BLaER1 treated with 17β-estradiol and CSF1 and Interleukin-3, amounts not matched to agents 10 nM and 100 nM (cell line): ENCODE measurements around the gene CELF6.
A peak's percentile ranks its signal among the peaks of the same experiment; 100 is the strongest.

Experiments used
- H3K27ac ChIP-seq, 11 experiments: shearing (Covaris generic); formaldehyde crosslinking; 2 replicates each; pipeline ENCODE4 v1.8.1; 2022
- H3K27me3 ChIP-seq, 11 experiments: shearing (Covaris generic); formaldehyde crosslinking; 2 replicates each; pipeline ENCODE4 v1.8.1; 2022
- H3K36me3 ChIP-seq, 11 experiments: shearing (Covaris generic); formaldehyde crosslinking; 2 replicates each; pipeline ENCODE4 v1.8.1; 2022
- H3K4me1 ChIP-seq, 10 experiments: shearing (Covaris generic); formaldehyde crosslinking; 2 replicates each; pipeline ENCODE4 v1.8.1; 2022
- H3K4me2 ChIP-seq, 11 experiments: shearing (Covaris generic); formaldehyde crosslinking; 2 replicates each; pipeline ENCODE4 v1.8.1; 2022
- H3K4me3 ChIP-seq, 10 experiments: shearing (Covaris generic); formaldehyde crosslinking; 2 replicates each; pipeline ENCODE4 v1.8.1; 2022
- H3K9ac ChIP-seq, 11 experiments: shearing (Covaris generic); formaldehyde crosslinking; 2 replicates each; pipeline ENCODE4 v1.8.1; 2022
- H3K9me3 ChIP-seq, 11 experiments: shearing (Covaris generic); formaldehyde crosslinking; replicated peaks in 1 of 11; 2 replicates each; pipeline ENCODE4 v1.8.1; 2022
- H4K20me1 ChIP-seq, 11 experiments: shearing (Covaris generic); formaldehyde crosslinking; 2 replicates each; pipeline ENCODE4 v1.8.1; 2022
- Cebpa-rat ChIP-seq, 11 experiments: shearing (Covaris generic); IDR thresholded peaks; 2 replicates each; pipeline ENCODE4 v1.8.1; 2022

The CELF6 gene

GRCh38 chr15:72338148-72338547 is 18.2 kb upstream of the CELF6 start:
- Histone ChIP-seq H3K4me2 (no peak overlapping the region), H3K27ac (no peak overlapping the region)

GRCh38 chr15:72334842-72335241 is 14.9 kb upstream of the CELF6 start:
- peaks cover 0 to 10% (median 0%) of the 10 kb centered on the region in 10 experiments; a peak in 3 of 20 replicates for H3K4me1 ChIP-seq
- H3K9me3 ChIP-seq = peaks cover 0 to 12% (median 5%) of the 10 kb centered on the region in 11 experiments; a peak in 12 of 22 replicates
- peaks cover 28 to 92% (median 45%) of the 10 kb centered on the region in 11 experiments; a peak in 20 of 22 replicates for H3K36me3 ChIP-seq
- no peaks in the 10 kb centered on the region for H3K27me3 ChIP-seq
- no peak overlapping the region for H3K27ac ChIP-seq
- no peak overlapping the region for H3K4me2 ChIP-seq
- TF ChIP-seq Cebpa-rat (IDR thresholded peaks at IDR 0.05) = no peak
- H4K20me1 ChIP-seq = peaks cover 0 to 13% (median 0%) of the 10 kb centered on the region in 11 experiments; a peak in 1 of 22 replicates
- no peak overlapping the region for H3K4me3 ChIP-seq
- H3K9ac ChIP-seq = no peak overlapping the region

More at GRCh38 chr15:72338148-72338547, 18.2 kb upstream of the CELF6 start:
- TF ChIP-seq Cebpa-rat (IDR thresholded peaks at IDR 0.05) = no peak
- peaks cover 0 to 12% (median 5%) of the 10 kb centered on the region in 11 experiments; a peak in 12 of 22 replicates for H3K9me3 ChIP-seq
- peaks cover 48 to 85% (median 62%) of the 10 kb centered on the region in 11 experiments for H3K36me3 ChIP-seq
- H3K9ac ChIP-seq = no peak overlapping the region
- H3K4me1 ChIP-seq = peaks cover 0 to 28% (median 0%) of the 10 kb centered on the region in 10 experiments; a peak in 4 of 20 replicates
- peaks cover 0 to 40% (median 0%) of the 10 kb centered on the region in 11 experiments; a peak in 4 of 22 replicates for H4K20me1 ChIP-seq
- no peaks in the 10 kb centered on the region for H3K27me3 ChIP-seq
- no peak overlapping the region for H3K4me3 ChIP-seq

GRCh38 chr15:72331021-72331420 is 11.1 kb upstream of the CELF6 start:
- TF ChIP-seq Cebpa-rat (IDR thresholded peaks at IDR 0.05) = no peak
- H3K9me3 ChIP-seq = peaks cover 4 to 15% (median 9%) of the 10 kb centered on the region in 11 experiments; a peak in 16 of 22 replicates
- no peak overlapping the region for H3K9ac ChIP-seq
- H3K36me3 ChIP-seq = peaks cover 33 to 96% (median 48%) of the 10 kb centered on the region in 11 experiments
- H4K20me1 ChIP-seq = no peaks in the 10 kb centered on the region; a peak in 1 of 22 replicates
- H3K27me3 ChIP-seq = no peaks in the 10 kb centered on the region
- H3K4me2 ChIP-seq = no peak overlapping the region
- H3K4me3 ChIP-seq = no peak overlapping the region
- no peaks in the 10 kb centered on the region for H3K4me1 ChIP-seq
- H3K27ac ChIP-seq = no peak overlapping the region

GRCh38 chr15:72323752-72324151 is 3.8 kb upstream of the CELF6 start:
- Histone ChIP-seq H3K27me3 (no peaks in the 10 kb centered on the region; a peak in 1 of 22 replicates), H4K20me1 (peaks cover 0 to 5% (median 0%) of the 10 kb centered on the region in 11 experiments; a peak in 1 of 22 replicates), H3K4me1 (peaks cover 7 to 26% (median 13%) of the 10 kb centered on the region in 10 experiments), H3K4me2 (no peak overlapping the region), H3K36me3 (peaks cover 23 to 58% (median 45%) of the 10 kb centered on the region in 11 experiments), H3K27ac (no peak overlapping the region), H3K9ac (no peak overlapping the region), H3K4me3 (no peak overlapping the region), H3K9me3 (peaks cover 21 to 43% (median 27%) of the 10 kb centered on the region in 11 experiments; a peak in 20 of 22 replicates)
- no peak for TF ChIP-seq Cebpa-rat (IDR thresholded peaks at IDR 0.05)

GRCh38 chr15:72319360-72319984 is 485 bp downstream of the CELF6 start:
- H3K27ac ChIP-seq = peak overlapping the region in 2 of 11 experiments; percentile 44 to 53; a peak in 3 of 22 replicates
- peak overlapping the region in 3 of 11 experiments; percentile 47 to 95 (median 82); a peak in 6 of 22 replicates for H3K4me2 ChIP-seq
- no peak overlapping the region for H3K4me3 ChIP-seq
- H3K36me3 ChIP-seq = peaks cover 0 to 17% (median 12%) of the 10 kb centered on the region in 11 experiments; a peak in 14 of 22 replicates
- peaks cover 18 to 68% (median 21%) of the 10 kb centered on the region in 10 experiments for H3K4me1 ChIP-seq
- peaks cover 8 to 22% (median 15%) of the 10 kb centered on the region in 11 experiments; a peak in 20 of 22 replicates for H3K9me3 ChIP-seq
- 0 out of 22 replicates have a peak overlapping the region, but pooled peaks of 1 of the 11 experiments have one; percentile 11 for H3K9ac ChIP-seq
- no peak for TF ChIP-seq Cebpa-rat (IDR thresholded peaks at IDR 0.05)
- no peaks in the 10 kb centered on the region; a peak in 1 of 22 replicates for H3K27me3 ChIP-seq
- H4K20me1 ChIP-seq = peaks cover 0 to 7% (median 0%) of the 10 kb centered on the region in 11 experiments; a peak in 1 of 22 replicates

- H4K20me1 ChIP-seq = peaks cover 0 to 7% (median 0%) of the 10 kb centered on the region in 11 experiments; a peak in 2 of 22 replicates
- peaks cover 0 to 8% (median 4%) of the 10 kb centered on the region in 11 experiments; a peak in 9 of 22 replicates for H3K36me3 ChIP-seq
- no peaks in the 10 kb centered on the region; a peak in 1 of 22 replicates for H3K27me3 ChIP-seq
- H3K9me3 ChIP-seq = peaks cover 0 to 12% (median 5%) of the 10 kb centered on the region in 11 experiments; a peak in 15 of 22 replicates
- TF ChIP-seq Cebpa-rat (IDR thresholded peaks at IDR 0.05) = no peak
- H3K4me3 ChIP-seq = no peak overlapping the region
- H3K4me1 ChIP-seq = peaks cover 18 to 68% (median 21%) of the 10 kb centered on the region in 10 experiments
- peak overlapping the region in 3 of 11 experiments; percentile 13 to 53 (median 44); a peak in 4 of 22 replicates for H3K27ac ChIP-seq
- H3K9ac ChIP-seq = peak overlapping the region in 2 of 11 experiments; percentile 11 to 58; a peak in 3 of 22 replicates
- H3K4me2 ChIP-seq = peak overlapping the region in 3 of 11 experiments; percentile 47 to 95 (median 82); a peak in 6 of 22 replicates
Measured at GRCh38 chr15:72318408-72318942, 1.5 kb downstream of the CELF6 start.

GRCh38 chr15:72315706-72316370 is 4.1 kb downstream of the CELF6 start:
- peak overlapping the region in 3 of 11 experiments; percentile 4 to 41 (median 10); a peak in 3 of 22 replicates for H3K27ac ChIP-seq
- peaks cover 13 to 59% (median 18%) of the 10 kb centered on the region in 10 experiments for H3K4me1 ChIP-seq
- H3K9ac ChIP-seq = no peak overlapping the region
- H3K4me2 ChIP-seq = peak overlapping the region in 9 of 11 experiments; percentile 3 to 95 (median 18); a peak in 11 of 22 replicates
- H4K20me1 ChIP-seq = peaks cover 0 to 10% (median 3%) of the 10 kb centered on the region in 11 experiments; a peak in 4 of 22 replicates
- peaks cover 0 to 14% (median 0%) of the 10 kb centered on the region in 11 experiments; a peak in 2 of 22 replicates for H3K36me3 ChIP-seq
- H3K9me3 ChIP-seq = peaks cover 0 to 7% (median 0%) of the 10 kb centered on the region in 11 experiments; a peak in 1 of 22 replicates
- H3K4me3 ChIP-seq = peak overlapping the region in 2 of 10 experiments; percentile 12 to 32; a peak in 1 of 20 replicates
- H3K27me3 ChIP-seq = no peaks in the 10 kb centered on the region; a peak in 1 of 22 replicates
- TF ChIP-seq Cebpa-rat (IDR thresholded peaks at IDR 0.05) = no peak

GRCh38 chr15:72313881-72314280 is 6.1 kb downstream of the CELF6 start:
- Histone ChIP-seq H3K27me3 (no peaks in the 10 kb centered on the region), H3K9ac (no peak overlapping the region), H3K36me3 (peaks cover 0 to 27% (median 0%) of the 10 kb centered on the region in 11 experiments; a peak in 5 of 22 replicates), H3K4me1 (peaks cover 7 to 43% (median 11%) of the 10 kb centered on the region in 10 experiments; a peak in 16 of 20 replicates), H4K20me1 (peaks cover 0 to 28% (median 2%) of the 10 kb centered on the region in 11 experiments; a peak in 4 of 22 replicates), H3K4me3 (no peak overlapping the region), H3K4me2 (no peak overlapping the region), H3K27ac (no peak overlapping the region), H3K9me3 (no peaks in the 10 kb centered on the region)
- TF ChIP-seq Cebpa-rat (IDR thresholded peaks at IDR 0.05) = no peak
